Measurements from ENCODE around the gene CNPY2. TPM values are rescaled to one million over a fixed set of nuclear protein-coding genes. Genes with fewer than 3 reads are reported as not detected.

CNPY2 gene
- total and polyA plus RNA-seq, 2 donors (not counting 3 experiments of a cell fraction or from before 2014, with no cell fraction given), result 183 to 256 TPM

DNA sequence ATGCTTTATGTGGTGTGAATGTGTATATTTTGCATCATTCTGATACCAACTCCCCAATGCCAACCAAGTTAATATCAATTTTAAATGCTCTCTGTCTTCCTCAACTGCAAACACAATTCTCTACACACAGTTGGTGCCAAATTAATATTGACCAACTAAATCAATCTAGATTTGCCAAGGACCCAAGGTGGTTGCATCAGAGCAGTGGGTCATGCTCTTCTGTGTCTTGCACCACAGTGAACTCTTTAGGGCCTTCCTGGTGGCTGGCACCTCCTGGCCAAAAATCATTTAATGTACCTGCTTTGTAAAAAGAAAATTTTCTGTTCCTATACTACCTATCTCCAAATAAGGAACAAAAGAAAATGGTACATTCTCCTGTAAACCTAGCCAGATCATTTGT is 34.9 kb downstream of the CNPY2 start:
- no peak for TF ChIP-seq MYC (IDR thresholded peaks at IDR 0.05; ENCODE audit: low read depth, low read length)
- no peak for TF ChIP-seq EZH2 (IDR thresholded peaks at IDR 0.05; ENCODE audit: borderline replicate concordance, low read depth, low read length, severe bottlenecking)
- TF ChIP-seq FOS (IDR thresholded peaks at IDR 0.05; ENCODE audit: borderline replicate concordance, insufficient read depth, low read length), result no peak
- TF ChIP-seq, protein P1, sequence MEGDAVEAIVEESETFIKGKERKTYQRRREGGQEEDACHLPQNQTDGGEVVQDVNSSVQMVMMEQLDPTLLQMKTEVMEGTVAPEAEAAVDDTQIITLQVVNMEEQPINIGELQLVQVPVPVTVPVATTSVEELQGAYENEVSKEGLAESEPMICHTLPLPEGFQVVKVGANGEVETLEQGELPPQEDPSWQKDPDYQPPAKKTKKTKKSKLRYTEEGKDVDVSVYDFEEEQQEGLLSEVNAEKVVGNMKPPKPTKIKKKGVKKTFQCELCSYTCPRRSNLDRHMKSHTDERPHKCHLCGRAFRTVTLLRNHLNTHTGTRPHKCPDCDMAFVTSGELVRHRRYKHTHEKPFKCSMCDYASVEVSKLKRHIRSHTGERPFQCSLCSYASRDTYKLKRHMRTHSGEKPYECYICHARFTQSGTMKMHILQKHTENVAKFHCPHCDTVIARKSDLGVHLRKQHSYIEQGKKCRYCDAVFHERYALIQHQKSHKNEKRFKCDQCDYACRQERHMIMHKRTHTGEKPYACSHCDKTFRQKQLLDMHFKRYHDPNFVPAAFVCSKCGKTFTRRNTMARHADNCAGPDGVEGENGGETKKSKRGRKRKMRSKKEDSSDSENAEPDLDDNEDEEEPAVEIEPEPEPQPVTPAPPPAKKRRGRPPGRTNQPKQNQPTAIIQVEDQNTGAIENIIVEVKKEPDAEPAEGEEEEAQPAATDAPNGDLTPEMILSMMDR (IDR thresholded peaks at IDR 0.05; ENCODE audit: extremely low read depth in 1 of 2, insufficient read depth in 1 of 2, low read depth in 1 of 2, low read length in 2 of 2), result no peak
- TF ChIP-seq, protein P2, sequence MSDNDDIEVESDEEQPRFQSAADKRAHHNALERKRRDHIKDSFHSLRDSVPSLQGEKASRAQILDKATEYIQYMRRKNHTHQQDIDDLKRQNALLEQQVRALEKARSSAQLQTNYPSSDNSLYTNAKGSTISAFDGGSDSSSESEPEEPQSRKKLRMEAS (IDR thresholded peaks at IDR 0.05; ENCODE audit: insufficient read depth, insufficient read length), result no peak
- TF ChIP-seq JUN (IDR thresholded peaks at IDR 0.05; ENCODE audit: borderline replicate concordance, insufficient read depth, insufficient read length, low read depth), result no peak
- TF ChIP-seq POLR2A (IDR thresholded peaks at IDR 0.05; ENCODE audit: low read depth, low read length), result no peak
- TF ChIP-seq GATA2 (IDR thresholded peaks at IDR 0.05; ENCODE audit: insufficient read depth, insufficient read length, low read depth, low read length), result no peak
- no peak for TF ChIP-seq POLR2AphosphoS5 (IDR thresholded peaks at IDR 0.05; ENCODE audit: insufficient read depth, low read depth, low read length)
- no peak overlapping the region for H3K4me2 ChIP-seq (ENCODE audit: insufficient read depth, low read length)
- CTCF ChIA-PET, result no interaction called here
- no TSS peak for BruUV-seq (replicated peaks)
- no peak overlapping the region for H3K27ac ChIP-seq (ENCODE audit: insufficient read depth, low read depth, low read length)
- intact Hi-C loops (cut with micrococcal nuclease) (no loop called here), dilution Hi-C loops (cut with MboI; ENCODE audit: extremely low pct_ligation_motif_present, low sequenced_read_pairs) (no loop called here)
- peaks cover 2% of the 10 kb centered on the region for H3K79me2 ChIP-seq (ENCODE audit: control insufficient read depth, insufficient read depth, low read length)
- H3K4me1 ChIP-seq (ENCODE audit: control insufficient read depth, extremely low read depth, insufficient read depth, low read length), result no peaks in the 10 kb centered on the region
- H3K9me3 ChIP-seq (replicated peaks; ENCODE audit: control insufficient read depth, insufficient read depth, low read length), result no peaks in the 10 kb centered on the region
- no peak overlapping the region for H3K4me3 ChIP-seq (replicated peaks in 1 of 3; ENCODE audit: insufficient read depth in 1 of 3, low read depth in 1 of 3, low read length in 3 of 3)
- peaks cover 31 to 32% of the 10 kb centered on the region in 2 experiments for H3K36me3 ChIP-seq (ENCODE audit: control insufficient read depth in 2 of 2, extremely low read depth in 1 of 2, insufficient read depth in 2 of 2, low read length in 2 of 2)
- POLR2A ChIA-PET, result interaction anchor here (0.6 kb wide), 1 partner anchor 98 kb away, joined by 3 read pairs; no protein-coding TSS in a partner anchor
- no peaks in the 10 kb centered on the region for H3K27me3 ChIP-seq (ENCODE audit: control insufficient read depth in 2 of 2, insufficient read depth in 2 of 2, low read length in 2 of 2)
- no peaks in the 10 kb centered on the region for H4K20me1 ChIP-seq (replicated peaks; ENCODE audit: control insufficient read depth, extremely low read depth, insufficient read depth, low read length)
- H3K9me1 ChIP-seq (replicated peaks; ENCODE audit: control insufficient read depth, extremely low read depth, insufficient read depth, low read length), result no peaks in the 10 kb centered on the region
- FAIRE-seq (no peak), DNase-seq (ENCODE audit: low read depth, low spot score) (no peak)
- H3K9ac ChIP-seq (replicated peaks; ENCODE audit: extremely low read depth, insufficient read depth, low read length), result no peak overlapping the region
- no peak overlapping the region for H2AFZ ChIP-seq (ENCODE audit: low read depth, low read length)
